IgD-negative memory B cell (primary cell): ENCODE results near the gene LTF. TPM values are rescaled to one million over a fixed set of nuclear protein-coding genes. Genes with fewer than 3 reads are reported as not detected.
A peak's percentile ranks its signal among the peaks of the same experiment; 100 is the strongest.
"Not testable (repeated sequence)": the region's sequence is repeated elsewhere in the genome, so short reads cannot be mapped to it uniquely, and the experiment has no call there.

Experiments used
- H3K27ac Mint-ChIP-seq, 3 donors: one replicate each; pipeline ENCODE4 v1.8.0; 2020 to 2022; ENCODE audit warnings: mild to moderate bottlenecking in 3 of 3, mixed read lengths in 3 of 3, moderate library complexity in 1 of 3
- H3K27me3 Mint-ChIP-seq: one replicate; pipeline ENCODE4 v1.8.0; 2021; ENCODE audit warnings: mixed read lengths
- H3K36me3 Mint-ChIP-seq: one replicate; pipeline ENCODE4 v1.8.0; 2020; ENCODE audit warnings: mild to moderate bottlenecking, mixed read lengths
- H3K4me1 Mint-ChIP-seq, 3 donors: one replicate each; pipeline ENCODE4 v1.8.0; 2020 to 2022; ENCODE audit warnings: mixed read lengths in 3 of 3, mild to moderate bottlenecking in 1 of 3
- H3K4me3 Mint-ChIP-seq, 4 donors: one replicate each; pipeline ENCODE4 v1.8.0; 2020 to 2022; ENCODE audit warnings: mild to moderate bottlenecking in 4 of 4, mixed read lengths in 4 of 4, moderate library complexity in 3 of 4
- H3K9me3 Mint-ChIP-seq, 3 donors: one replicate each; pipeline ENCODE4 v1.8.0; 2020 to 2021; ENCODE audit warnings: mixed read lengths in 3 of 3, mild to moderate bottlenecking in 1 of 3
- polyA plus RNA-seq: library from polyadenylated mRNA; unstranded; fragments of 300-500 nt; fragmentation: Illumina TruSeq; gene quantifications from one replicate; pipeline ENCODE4 v1.2.3, GENCODE V29; 2021

Gene LTF
- polyA plus RNA-seq, 1 donor from 2014 or later = not detected

- peaks cover 8 to 18% (median 13%) of the 10 kb centered on the region in 3 donors for H3K4me1 Mint-ChIP-seq
- peak overlapping the region in 1 of 3 donors; percentile 82 for H3K27ac Mint-ChIP-seq
- H3K27me3 Mint-ChIP-seq = peaks cover 2% of the 10 kb centered on the region
- H3K36me3 Mint-ChIP-seq = peaks cover 1% of the 10 kb centered on the region
- peak overlapping the region in 1 of 4 donors; percentile 78 for H3K4me3 Mint-ChIP-seq
- H3K9me3 Mint-ChIP-seq = no peaks in the 10 kb centered on the region
Observed at GRCh38 chr3:46409739-46410489, 54.8 kb downstream of the LTF start.

GRCh38 chr3:46408853-46409252, 55.9 kb downstream of the LTF start:
- Mint-ChIP-seq H3K9me3 (no peaks in the 10 kb centered on the region), H3K27ac (no peak overlapping the region), H3K27me3 (peaks cover 2% of the 10 kb centered on the region), H3K4me3 (peak overlapping the region in 1 of 4 donors; percentile 65), H3K4me1 (peaks cover 8 to 23% (median 13%) of the 10 kb centered on the region in 3 donors), H3K36me3 (peaks cover 1% of the 10 kb centered on the region)

GRCh38 chr3:46407970-46408369, 56.7 kb downstream of the LTF start:
- Mint-ChIP-seq H3K27ac (no peak overlapping the region), H3K9me3 (peaks cover 0 to 2% (median under 1%) of the 10 kb centered on the region in 3 donors), H3K4me1 (peaks cover 8 to 23% (median 13%) of the 10 kb centered on the region in 3 donors), H3K36me3 (peaks cover 1% of the 10 kb centered on the region), H3K27me3 (peaks cover 4% of the 10 kb centered on the region), H3K4me3 (peak overlapping the region in 2 of 4 donors; percentile 29 to 93)

GRCh38 chr3:46406788-46407611, 57.7 kb downstream of the LTF start, which contains the start of the genes CCR5AS and CCRL2:
Gene CCR5AS (minus strand): TSS chr3:46407066.
Gene CCRL2 (plus strand): TSS chr3:46407259. CDS start chr3:46408080, 821 bp downstream.
- peaks cover 2 to 4% (median 3%) of the 10 kb centered on the region in 3 donors for H3K9me3 Mint-ChIP-seq
- H3K4me3 Mint-ChIP-seq = peak within 1 kb of the TSS; percentile 78 to 93 (median 86)
- peaks cover 6% of the 10 kb centered on the region for H3K27me3 Mint-ChIP-seq
- H3K4me1 Mint-ChIP-seq = peaks cover 7 to 23% (median 13%) of the 10 kb centered on the region in 3 donors
- H3K27ac Mint-ChIP-seq = peak within 1 kb of the TSS; percentile 46 to 90 (median 73)
- H3K36me3 Mint-ChIP-seq = peaks cover 1% of the 10 kb centered on the region

- Mint-ChIP-seq H3K4me3 (peak overlapping the region in 3 of 4 donors; percentile 21 to 93 (median 87)), H3K27me3 (peaks cover 6% of the 10 kb centered on the region), H3K27ac (peak overlapping the region in 2 of 3 donors; percentile 13 to 90), H3K36me3 (peaks cover 1% of the 10 kb centered on the region), H3K9me3 (peaks cover 2 to 4% (median 3%) of the 10 kb centered on the region in 3 donors), H3K4me1 (peaks cover 7 to 23% (median 13%) of the 10 kb centered on the region in 3 donors)
Observed at GRCh38 chr3:46406443-46406787, 58.3 kb downstream of the LTF start.

GRCh38 chr3:46405301-46406019, 59.2 kb downstream of the LTF start:
- Mint-ChIP-seq H3K27me3 (peaks cover 6% of the 10 kb centered on the region), H3K27ac (no peak overlapping the region), H3K4me1 (peaks cover 7 to 23% (median 13%) of the 10 kb centered on the region in 3 donors), H3K36me3 (no peaks in the 10 kb centered on the region), H3K9me3 (peaks cover 2 to 4% (median 3%) of the 10 kb centered on the region in 3 donors), H3K4me3 (peak overlapping the region in 1 of 4 donors; percentile 17)

- not testable (repeated sequence) for H3K27me3 Mint-ChIP-seq, H3K4me3 Mint-ChIP-seq, H3K9me3 Mint-ChIP-seq, H3K36me3 Mint-ChIP-seq, H3K27ac Mint-ChIP-seq
- H3K4me1 Mint-ChIP-seq = peaks cover 6 to 23% (median 10%) of the 10 kb centered on the region in 3 donors
Observed at GRCh38 chr3:46402902-46403301, 61.8 kb downstream of the LTF start.

GRCh38 chr3:46401579-46401978, 63.1 kb downstream of the LTF start:
- H3K27ac Mint-ChIP-seq = no peak overlapping the region
- H3K27me3 Mint-ChIP-seq = peaks cover 5% of the 10 kb centered on the region
- no peaks in the 10 kb centered on the region for H3K36me3 Mint-ChIP-seq
- no peak overlapping the region for H3K4me3 Mint-ChIP-seq
- peaks cover 2 to 4% (median 3%) of the 10 kb centered on the region in 3 donors for H3K9me3 Mint-ChIP-seq
- H3K4me1 Mint-ChIP-seq = peaks cover 4 to 11% (median 8%) of the 10 kb centered on the region in 3 donors

- peaks cover 5% of the 10 kb centered on the region for H3K27me3 Mint-ChIP-seq
- H3K36me3 Mint-ChIP-seq = no peaks in the 10 kb centered on the region
- peaks cover 6 to 13% (median 8%) of the 10 kb centered on the region in 3 donors for H3K4me1 Mint-ChIP-seq
- H3K27ac Mint-ChIP-seq = no peak overlapping the region
- H3K9me3 Mint-ChIP-seq = peaks cover 2 to 4% (median 3%) of the 10 kb centered on the region in 3 donors
- no peak overlapping the region for H3K4me3 Mint-ChIP-seq
Observed at GRCh38 chr3:46400846-46401245, 63.9 kb downstream of the LTF start.

GRCh38 chr3:46400000-46400734, 64.5 kb downstream of the LTF start:
- H3K4me1 Mint-ChIP-seq = peaks cover 6 to 19% (median 8%) of the 10 kb centered on the region in 3 donors
- no peak overlapping the region for H3K27ac Mint-ChIP-seq
- no peak overlapping the region for H3K4me3 Mint-ChIP-seq
- H3K9me3 Mint-ChIP-seq = peaks cover 2 to 4% (median 3%) of the 10 kb centered on the region in 3 donors
- H3K36me3 Mint-ChIP-seq = no peaks in the 10 kb centered on the region
- H3K27me3 Mint-ChIP-seq = peaks cover 5% of the 10 kb centered on the region

- H3K9me3 Mint-ChIP-seq = peaks cover 2 to 4% (median 3%) of the 10 kb centered on the region in 3 donors
- no peaks in the 10 kb centered on the region for H3K36me3 Mint-ChIP-seq
- no peak overlapping the region for H3K4me3 Mint-ChIP-seq
- peaks cover 6 to 20% (median 8%) of the 10 kb centered on the region in 3 donors for H3K4me1 Mint-ChIP-seq
- H3K27ac Mint-ChIP-seq = no peak overlapping the region
- H3K27me3 Mint-ChIP-seq = peaks cover 5% of the 10 kb centered on the region
Observed at GRCh38 chr3:46399557-46399956, 65.1 kb downstream of the LTF start.

GRCh38 chr3:46399098-46399497, 65.6 kb downstream of the LTF start:
- H3K4me3 Mint-ChIP-seq = no peak overlapping the region
- H3K27me3 Mint-ChIP-seq = peaks cover 5% of the 10 kb centered on the region
- peaks cover 8 to 20% (median 8%) of the 10 kb centered on the region in 3 donors for H3K4me1 Mint-ChIP-seq
- H3K9me3 Mint-ChIP-seq = peaks cover 2 to 4% (median 3%) of the 10 kb centered on the region in 3 donors
- H3K27ac Mint-ChIP-seq = no peak overlapping the region
- H3K36me3 Mint-ChIP-seq = no peaks in the 10 kb centered on the region

- Mint-ChIP-seq H3K36me3 (no peaks in the 10 kb centered on the region), H3K4me3 (no peak overlapping the region), H3K9me3 (peaks cover 2 to 4% (median 3%) of the 10 kb centered on the region in 3 donors), H3K27ac (no peak overlapping the region), H3K27me3 (peaks cover 3% of the 10 kb centered on the region), H3K4me1 (peaks cover 8 to 20% (median 8%) of the 10 kb centered on the region in 3 donors)
Observed at GRCh38 chr3:46398186-46398955, 66.3 kb downstream of the LTF start.
